PC-3 (cell line): ENCODE results near the gene PLXNA2. TPM values are rescaled to one million over a fixed set of nuclear protein-coding genes. Genes with fewer than 3 reads are reported as not detected.

Experiments used
- ATAC-seq: fragments of 200-7000 bp; cut with Tn5 transposase; 2 replicates; pipeline ENCODE4 v1.9.1; 2020; ENCODE audit warnings: mild to moderate bottlenecking, moderate library complexity
- BruUV-seq: library from RNA; stranded (reverse); fragments of 400-500 nt; replicated peaks from 2 replicates; lab custom pipeline; 2021; lab: Mats Ljungman, UMichigan
- CTCF ChIA-PET: fragments of 300-600 bp; sonication (Branson Sonifier 250); formaldehyde crosslinking; loops from one replicate; lab custom pipeline; 2022; ENCODE audit warnings: antibody characterized with exemption; lab: Charles Lee
- POLR2A ChIA-PET: fragments of 300-600 bp; sonication (Branson Sonifier 250); formaldehyde crosslinking; loops from one replicate; lab custom pipeline; 2022; ENCODE audit warnings: antibody characterized with exemption; ENCODE audit not compliant: unreplicated experiment; lab: Charles Lee
- DNase-seq: peaks from one replicate; pipeline ENCODE4 v3.0.0-alpha.2; 2015
- H2AFZ ChIP-seq: fragments of 300-600 bp; sonication (generic); 2 replicates; pipeline ENCODE4 v1.6.0; 2016; ENCODE audit warnings: antibody characterized with exemption, low read length
- H3F3A ChIP-seq: fragments of 300-600 bp; sonication (generic); one replicate; pipeline ENCODE4 v1.6.0; 2017; ENCODE audit warnings: antibody characterized with exemption, low read length, control low read depth, mild to moderate bottlenecking; ENCODE audit not compliant: unreplicated experiment
- H3K27ac ChIP-seq: fragments of 300-600 bp; sonication (generic); 2 replicates; pipeline ENCODE4 v1.5.1; 2016; ENCODE audit warnings: mild to moderate bottlenecking, low read length
- H3K27me3 ChIP-seq: fragments of 300-600 bp; sonication (generic); 2 replicates; pipeline ENCODE4 v1.6.1; 2016; ENCODE audit warnings: low read length, mixed read lengths
- H3K36me3 ChIP-seq: fragments of 300-600 bp; sonication (generic); 2 replicates; pipeline ENCODE4 v1.6.1; 2016; ENCODE audit warnings: low read depth, mixed run types, low read length, mixed read lengths
- H3K4me1 ChIP-seq: fragments of 300-600 bp; sonication (generic); 2 replicates; pipeline ENCODE4 v1.5.1; 2016; ENCODE audit warnings: low read length; ENCODE audit not compliant: insufficient read depth
- H3K4me2 ChIP-seq: fragments of 300-600 bp; sonication (generic); 2 replicates; pipeline ENCODE4 v1.6.0; 2016; ENCODE audit warnings: low read length
- H3K4me3 ChIP-seq: fragments of 300-600 bp; sonication (generic); 2 replicates; pipeline ENCODE4 v1.5.1; 2016; ENCODE audit warnings: mild to moderate bottlenecking, low read length, mixed read lengths
- H3K79me2 ChIP-seq: fragments of 300-600 bp; sonication (generic); 2 replicates; pipeline ENCODE4 v1.6.1; 2017; ENCODE audit warnings: low read length, mixed read lengths
- H3K9ac ChIP-seq: fragments of 300-600 bp; sonication (generic); 2 replicates; pipeline ENCODE4 v1.6.0; 2016; ENCODE audit warnings: mild to moderate bottlenecking, low read length
- H3K9me2 ChIP-seq: fragments of 300-600 bp; sonication (generic); replicated peaks from 2 replicates; pipeline ENCODE4 v1.6.1; 2016; ENCODE audit warnings: mixed run types, low read length, mixed read lengths
- H3K9me3 ChIP-seq: fragments of 300-600 bp; sonication (generic); 2 replicates; pipeline ENCODE4 v1.6.1; 2016; ENCODE audit warnings: low read length, mixed read lengths
- H4K20me1 ChIP-seq: fragments of 300-600 bp; sonication (generic); 2 replicates; pipeline ENCODE4 v1.6.1; 2016; ENCODE audit warnings: low read length, mixed read lengths
- CTCF ChIP-seq: fragments of 300-600 bp; sonication (generic); conservative IDR thresholded peaks from 2 replicates; pipeline ENCODE4 v1.5.1; 2017; ENCODE audit warnings: antibody characterized with exemption, low read depth, mild to moderate bottlenecking, low read length
- EZH2 ChIP-seq: fragments of 300-600 bp; sonication (generic); IDR thresholded peaks from one replicate; pipeline ENCODE4 v1.6.1; 2017; ENCODE audit warnings: antibody characterized with exemption, mild to moderate bottlenecking, low read length; ENCODE audit not compliant: unreplicated experiment
- EZH2phosphoT487 ChIP-seq: fragments of 300-600 bp; sonication (generic); IDR thresholded peaks from 2 replicates; pipeline ENCODE4 v1.6.1; 2018; ENCODE audit warnings: mild to moderate bottlenecking, antibody characterized with exemption, low read length, borderline replicate concordance
- intact Hi-C: fragments of 100-400 bp; cut with micrococcal nuclease; formaldehyde crosslinking; loops from 2 replicates; pipeline ENCODE4 v1.9.0; 2023
- total RNA-seq: library from RNA; depleted of rRNA; stranded (reverse); fragments of >200 nt; gene quantifications from 2 replicates; pipeline ENCODE4 v1.2.3, GENCODE V29; 2014

The PLXNA2 gene
- total RNA-seq, 1 experiment from 2014 or later, result 16.2 TPM

GRCh38 chr1:208084764-208085163, 159.4 kb downstream of the PLXNA2 start:
- BruUV-seq, result no TSS peak
- no peak overlapping the region for H3K27ac ChIP-seq
- CTCF ChIA-PET, result interaction anchor here (0.6 kb wide), 1 partner anchor 29 kb away, joined by 3 read pairs; no protein-coding TSS in a partner anchor

GRCh38 chr1:208084220-208084619, 160.0 kb downstream of the PLXNA2 start:
- Histone ChIP-seq H3K4me3 (no peak overlapping the region), H3K4me1 (no peaks in the 10 kb centered on the region), H2AFZ (no peak overlapping the region), H3K9me2 (no peaks in the 10 kb centered on the region), H4K20me1 (no peaks in the 10 kb centered on the region), H3K27ac (no peak overlapping the region), H3K4me2 (no peak overlapping the region), H3K9me3 (no peaks in the 10 kb centered on the region), H3K9ac (no peak overlapping the region), H3F3A (no peaks in the 10 kb centered on the region), H3K79me2 (no peaks in the 10 kb centered on the region), H3K36me3 (no peaks in the 10 kb centered on the region), H3K27me3 (no peaks in the 10 kb centered on the region)
- BruUV-seq, result no TSS peak
- TF ChIP-seq EZH2phosphoT487 (no peak), CTCF (no peak), EZH2 (no peak)
- CTCF ChIA-PET, result no interaction called here
- intact Hi-C loops, result no loop called here
- no peak for ATAC-seq
- POLR2A ChIA-PET, result no interaction called here
- DNase-seq, result no peak

More at GRCh38 chr1:208084764-208085163, 159.4 kb downstream of the PLXNA2 start:
- Histone ChIP-seq H3K9ac (no peak overlapping the region), H3K9me3 (no peaks in the 10 kb centered on the region), H3K4me1 (no peaks in the 10 kb centered on the region), H3K9me2 (no peaks in the 10 kb centered on the region), H3F3A (no peaks in the 10 kb centered on the region), H3K36me3 (no peaks in the 10 kb centered on the region), H4K20me1 (no peaks in the 10 kb centered on the region), H3K4me2 (no peak overlapping the region), H2AFZ (no peak overlapping the region), H3K27me3 (no peaks in the 10 kb centered on the region), H3K79me2 (no peaks in the 10 kb centered on the region), H3K4me3 (no peak overlapping the region)
- no peak for ATAC-seq
- TF ChIP-seq EZH2phosphoT487 (no peak), EZH2 (no peak), CTCF (no peak)
- DNase-seq, result no peak
- intact Hi-C loops, result no loop called here
- POLR2A ChIA-PET, result no interaction called here

GRCh38 chr1:208083715-208084085, 160.5 kb downstream of the PLXNA2 start:
- intact Hi-C loops, result no loop called here
- ChIA-PET CTCF (no interaction called here), POLR2A (no interaction called here)
- Histone ChIP-seq H3K4me2 (no peak overlapping the region), H2AFZ (no peak overlapping the region), H4K20me1 (no peaks in the 10 kb centered on the region), H3F3A (no peaks in the 10 kb centered on the region), H3K4me1 (no peaks in the 10 kb centered on the region), H3K27ac (no peak overlapping the region), H3K36me3 (no peaks in the 10 kb centered on the region), H3K79me2 (no peaks in the 10 kb centered on the region), H3K27me3 (no peaks in the 10 kb centered on the region), H3K9ac (no peak overlapping the region), H3K9me2 (no peaks in the 10 kb centered on the region), H3K4me3 (no peak overlapping the region), H3K9me3 (no peaks in the 10 kb centered on the region)
- BruUV-seq, result no TSS peak
- DNase-seq, result no peak
- no peak for ATAC-seq
- TF ChIP-seq CTCF (no peak), EZH2phosphoT487 (no peak), EZH2 (no peak)
